SK-N-SH (cell line): Measurements from ENCODE around the gene KDM4F. TPM values are rescaled to one million over a fixed set of nuclear protein-coding genes. Genes with fewer than 3 reads are reported as not detected.

Experiments used
- CTCF ChIA-PET: fragments of 300-600, 350-600 bp; formaldehyde crosslinking; extraction: SDS; loops from one replicate; lab custom pipeline; 2021; lab: Yijun Ruan, JAX
- POLR2A ChIA-PET: fragments of 350-600 bp; sonication (Branson Sonifier 250); formaldehyde crosslinking; extraction: SDS; loops from one replicate; lab custom pipeline; 2020; ENCODE audit warnings: antibody characterized with exemption, inconsistent platforms; lab: Yijun Ruan, JAX
- DNase-seq: peaks from one replicate; pipeline ENCODE4 v3.0.0; 2012
- H2AFZ ChIP-seq: fragments of 200-600 bp; sonication (generic); 2 replicates; pipeline ENCODE4 v1.8.1; 2016; ENCODE audit warnings: antibody characterized with exemption, mild to moderate bottlenecking, low read depth
- H3F3A ChIP-seq: fragments of 200-600 bp; sonication (generic); replicated peaks from 2 replicates; pipeline ENCODE3; 2016; ENCODE audit warnings: antibody characterized with exemption, mild to moderate bottlenecking; ENCODE audit not compliant: insufficient read depth
- H3K27ac ChIP-seq, 2 experiments: fragments of 200-500 bp in 1 of 2; fragments of 200-600 bp in 1 of 2; sonication (Bioruptor generic) in 1 of 2; sonication (generic), shearing (Covaris generic) in 1 of 2; 2 replicates each; pipeline versions ENCODE4 v1.5.1 to v1.6.1; 2014 to 2016; ENCODE audit warnings: low read depth in 2 of 2, inconsistent platforms in 1 of 2, low read length in 1 of 2, mild to moderate bottlenecking in 1 of 2, mixed read lengths in 1 of 2
- H3K27me3 ChIP-seq: fragments of 200-600 bp; sonication (generic), shearing (Covaris generic); 2 replicates; pipeline ENCODE4 v1.6.1; 2016; ENCODE audit warnings: mixed run types; ENCODE audit not compliant: insufficient read depth
- H3K36me3 ChIP-seq, 2 experiments: fragments of 200-500 bp in 1 of 2; fragments of 200-600 bp in 1 of 2; sonication (Bioruptor generic) in 1 of 2; sonication (generic) in 1 of 2; replicated peaks in 1 of 2; 2 replicates each; pipeline versions ENCODE3 to v1.5.1; 2014 to 2016; ENCODE audit warnings: low read length in 1 of 2, mild to moderate bottlenecking in 1 of 2; ENCODE audit not compliant: insufficient read depth in 2 of 2, control insufficient read depth in 1 of 2
- H3K4me1 ChIP-seq, 2 experiments: fragments of 200-500 bp in 1 of 2; fragments of 200-600 bp in 1 of 2; sonication (Bioruptor generic) in 1 of 2; sonication (generic), shearing (Covaris generic) in 1 of 2; 2 replicates each; pipeline versions ENCODE4 v1.5.1 to v1.6.1; 2014 to 2016; ENCODE audit warnings: low read depth in 1 of 2, low read length in 1 of 2, mixed run types in 1 of 2; ENCODE audit not compliant: insufficient read depth in 2 of 2, control insufficient read depth in 1 of 2
- H3K4me2 ChIP-seq: fragments of 200-600 bp; sonication (generic), shearing (Covaris generic); 2 replicates; pipeline ENCODE4 v1.6.1; 2017; ENCODE audit warnings: mixed run types
- H3K4me3 ChIP-seq, 2 experiments: fragments of 200-500 bp in 1 of 2; fragments of 200-600 bp in 1 of 2; sonication (Bioruptor generic) in 1 of 2; sonication (generic), shearing (Covaris generic) in 1 of 2; 2 replicates each; pipeline versions ENCODE4 v1.5.1 to v1.8.1; 2014 to 2016; ENCODE audit warnings: low read depth in 2 of 2, inconsistent platforms in 1 of 2, low read length in 1 of 2, mild to moderate bottlenecking in 1 of 2, mixed read lengths in 1 of 2, moderate library complexity in 1 of 2
- H3K79me2 ChIP-seq: fragments of 200-600 bp; sonication (generic); 2 replicates; pipeline ENCODE4 v1.8.1; 2017; ENCODE audit warnings: mild to moderate bottlenecking; ENCODE audit not compliant: insufficient read depth
- H3K9ac ChIP-seq: fragments of 200-600 bp; sonication (generic); 2 replicates; pipeline ENCODE4 v1.6.1; 2017; ENCODE audit warnings: mixed run types
- H3K9me2 ChIP-seq: fragments of 200-600 bp; sonication (generic); 2 replicates; pipeline ENCODE4 v1.6.1; 2017; ENCODE audit warnings: mixed run types
- H3K9me3 ChIP-seq: fragments of 200-600 bp; sonication (generic); 2 replicates; pipeline ENCODE4 v1.6.1; 2017; ENCODE audit warnings: mixed run types, mild to moderate bottlenecking, moderate library complexity
- H4K20me1 ChIP-seq: fragments of 200-600 bp; sonication (generic); 2 replicates; pipeline ENCODE4 v1.6.1; 2017; ENCODE audit warnings: mild to moderate bottlenecking, mixed run types; ENCODE audit not compliant: insufficient read depth
- EZH2phosphoT487 ChIP-seq: fragments of 200-600 bp; sonication (generic); IDR thresholded peaks from 2 replicates; pipeline ENCODE4 v1.6.1; 2017; ENCODE audit warnings: low read depth, mixed run types, mild to moderate bottlenecking, antibody characterized with exemption, moderate library complexity, borderline replicate concordance
- FOSL2 ChIP-seq: IDR thresholded peaks from 2 replicates; pipeline ENCODE4 v1.4.0; 2012; ENCODE audit warnings: low read depth, mild to moderate bottlenecking, moderate library complexity, borderline replicate concordance
- IRF3 ChIP-seq: fragments of 150-350 bp; IDR thresholded peaks from 2 replicates; pipeline ENCODE4 v1.6.1; 2016; ENCODE audit warnings: mild to moderate bottlenecking, low read depth, low read length
- MAX ChIP-seq: IDR thresholded peaks from 2 replicates; pipeline ENCODE4 v1.4.0; 2012; ENCODE audit warnings: low read depth
- NFIC ChIP-seq: IDR thresholded peaks from 2 replicates; pipeline ENCODE4 v1.4.0; 2012; ENCODE audit warnings: borderline replicate concordance
- PBX3 ChIP-seq: IDR thresholded peaks from 2 replicates; pipeline ENCODE4; 2012
- RFX5 ChIP-seq: IDR thresholded peaks from 2 replicates; pipeline ENCODE4 v1.6.1; 2012; ENCODE audit warnings: mild to moderate bottlenecking, improper control_type of control experiment, low read length
- SMC3 ChIP-seq: IDR thresholded peaks from 2 replicates; pipeline ENCODE4 v1.6.1; 2012; ENCODE audit warnings: low read depth, low read length, improper control_type of control experiment
- YY1 ChIP-seq: IDR thresholded peaks from 2 replicates; pipeline ENCODE4 v1.4.0; 2012; ENCODE audit warnings: low read depth, mild to moderate bottlenecking
- ZBTB33 ChIP-seq: IDR thresholded peaks from 2 replicates; pipeline ENCODE4 v1.4.0; 2012; ENCODE audit warnings: low read depth, borderline replicate concordance
- WGBS: methylation state at CpG from one replicate; pipeline ENCODE4 v1.1.6; 2017; ENCODE audit warnings: low lambda C conversion rate; 5-methylcytosine and 5-hydroxymethylcytosine counted together
- polyA plus RNA-seq, 3 experiments: library from polyadenylated mRNA; depleted of rRNA; stranded (reverse); fragments of >200 nt; gene quantifications; 2 replicates each; pipeline ENCODE4 v1.2.3, GENCODE V29; 2012

KDM4F gene
- polyA plus RNA-seq, 1 of the 3 experiments (the other 2 are of a cell fraction), result not detected

GRCh38 chr11:95074792-95075563 is 25.8 kb downstream of the KDM4F start:
- no peak for DNase-seq
- ChIA-PET CTCF (interaction anchor here (1.5 to 1.7 kb wide), 2 partner anchors 15 to 690 kb away, joined by 3 to 4 read pairs; partner anchors contain the start of gene ENDOD1), POLR2A (no interaction called here)
- H3F3A ChIP-seq, result no peaks in the 10 kb centered on the region
- H3K9ac ChIP-seq, result no peak overlapping the region
- H3K9me2 ChIP-seq, result no peaks in the 10 kb centered on the region
- peaks cover 4% of the 10 kb centered on the region; the same call in 1 of the 2 replicates for H3K79me2 ChIP-seq
- H2AFZ ChIP-seq, result no peak overlapping the region
- H3K4me2 ChIP-seq, result no peak overlapping the region
- H3K9me3 ChIP-seq, result no peaks in the 10 kb centered on the region
- no peak overlapping the region for H3K27ac ChIP-seq
- TF ChIP-seq EZH2phosphoT487 (no peak), ZBTB33 (no peak), NFIC (no peak), MAX (no peak), IRF3 (no peak), YY1 (no peak), PBX3 (no peak), RFX5 (no peak), SMC3 (no peak)
- no peaks in the 10 kb centered on the region for H3K27me3 ChIP-seq
- 59% methylated on average over 8 of the region's 8 CpGs for WGBS
- H4K20me1 ChIP-seq, result no peaks in the 10 kb centered on the region
- no peak overlapping the region for H3K4me3 ChIP-seq
- peaks cover 11 to 12% of the 10 kb centered on the region in 2 experiments for H3K36me3 ChIP-seq
- H3K4me1 ChIP-seq, result peaks cover 3 to 7% of the 10 kb centered on the region in 2 experiments; a peak in 2 of 4 replicates

- no peak for TF ChIP-seq FOSL2
- H3K9me3 ChIP-seq, result no peaks in the 10 kb centered on the region
- 17% methylated on average over 1 of the region's 1 CpG for WGBS
- no peak overlapping the region for H2AFZ ChIP-seq
- H3K4me1 ChIP-seq, result peaks cover 3 to 7% of the 10 kb centered on the region in 2 experiments; a peak in 2 of 4 replicates
- no peaks in the 10 kb centered on the region for H3F3A ChIP-seq
- no peak overlapping the region for H3K4me2 ChIP-seq
- no peaks in the 10 kb centered on the region for H3K27me3 ChIP-seq
- no peaks in the 10 kb centered on the region for H3K79me2 ChIP-seq
- ChIA-PET POLR2A (no interaction called here), CTCF (interaction anchor here (1.2 to 1.5 kb wide), 2 partner anchors 9 to 14 kb away, joined by 3 to 4 read pairs; partner anchors contain the start of genes ENDOD1 and SRSF8)
- no peak for DNase-seq
- no peak overlapping the region for H3K27ac ChIP-seq
- no peaks in the 10 kb centered on the region for H3K9me2 ChIP-seq
- no peak overlapping the region for H3K4me3 ChIP-seq
- no peak overlapping the region for H3K9ac ChIP-seq
- H4K20me1 ChIP-seq, result no peaks in the 10 kb centered on the region
- peaks cover under 1 to 4% of the 10 kb centered on the region in 2 experiments for H3K36me3 ChIP-seq
These were observed 27.2 kb downstream of the KDM4F start for GRCh38 chr11:95076416-95076815.
